RWPE2 (cell line): ENCODE results near the gene GDAP2.

Experiments used
- ATAC-seq: fragments of 200-7000 bp; cut with Tn5 transposase; 3 replicates; pipeline ENCODE4 v1.9.1; 2021; ENCODE audit warnings: low read depth
- DNase-seq: peaks from one replicate; pipeline ENCODE4 v3.0.0-alpha.2; 2020; ENCODE audit warnings: low spot score
- H3K27ac ChIP-seq: fragments of 450-650 bp; 2 replicates; pipeline ENCODE4 v1.5.1; 2017; ENCODE audit warnings: mild to moderate bottlenecking; ENCODE audit not compliant: poor library complexity, severe bottlenecking
- H3K27me3 ChIP-seq: fragments of 250-450 bp; sonication (Bioruptor Pico); 2 replicates; pipeline ENCODE4 v1.5.1; 2021; ENCODE audit warnings: mild to moderate bottlenecking, moderate library complexity; ENCODE audit not compliant: insufficient read depth, poor library complexity, severe bottlenecking
- H3K36me3 ChIP-seq: fragments of 250-450 bp; sonication (Bioruptor Pico); 2 replicates; pipeline ENCODE4 v1.5.1; 2020; ENCODE audit warnings: low read depth, mild to moderate bottlenecking, moderate library complexity
- H3K4me1 ChIP-seq: fragments of 250-450 bp; sonication (Bioruptor Pico); 2 replicates; pipeline ENCODE4 v1.5.1; 2021; ENCODE audit warnings: mild to moderate bottlenecking, moderate library complexity; ENCODE audit not compliant: insufficient read depth, poor library complexity, severe bottlenecking
- H3K4me3 ChIP-seq: fragments of 250-450 bp; sonication (Bioruptor Pico); 2 replicates; pipeline ENCODE4 v1.5.1; 2021; ENCODE audit warnings: mild to moderate bottlenecking, moderate library complexity; ENCODE audit not compliant: severe bottlenecking
- H3K9me3 ChIP-seq: fragments of 250-450 bp; sonication (Bioruptor Pico); 2 replicates; pipeline ENCODE4 v1.5.1; 2021; ENCODE audit warnings: mild to moderate bottlenecking, moderate library complexity; ENCODE audit not compliant: severe bottlenecking
- TF ChIP-seq, protein P1 (sequence below): fragments of 450-650 bp; IDR thresholded peaks from one replicate; pipeline ENCODE4 v1.5.1; 2017; ENCODE audit warnings: mild to moderate bottlenecking, moderate library complexity; ENCODE audit not compliant: poor library complexity, severe bottlenecking

Gene GDAP2

DNA sequence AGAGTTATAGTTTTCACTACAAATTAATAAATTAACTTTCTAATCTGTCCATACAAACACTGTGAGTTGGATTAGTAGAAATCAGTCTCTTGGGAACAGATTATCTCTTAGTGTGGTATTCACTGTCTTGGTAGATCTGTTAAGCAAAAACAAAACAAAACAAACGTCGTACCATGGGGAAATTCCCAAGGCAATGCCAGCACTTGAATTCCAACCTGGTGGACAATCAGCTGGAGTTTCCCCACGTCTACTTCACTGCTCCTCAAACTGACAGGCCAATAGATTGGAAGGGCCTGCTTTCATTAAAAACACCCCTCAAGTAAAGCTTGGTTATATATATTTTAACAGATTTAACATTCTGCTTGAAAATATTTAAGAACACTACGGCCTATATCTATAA is 31.9 kb downstream of the GDAP2 start:
- TF ChIP-seq, protein P1, sequence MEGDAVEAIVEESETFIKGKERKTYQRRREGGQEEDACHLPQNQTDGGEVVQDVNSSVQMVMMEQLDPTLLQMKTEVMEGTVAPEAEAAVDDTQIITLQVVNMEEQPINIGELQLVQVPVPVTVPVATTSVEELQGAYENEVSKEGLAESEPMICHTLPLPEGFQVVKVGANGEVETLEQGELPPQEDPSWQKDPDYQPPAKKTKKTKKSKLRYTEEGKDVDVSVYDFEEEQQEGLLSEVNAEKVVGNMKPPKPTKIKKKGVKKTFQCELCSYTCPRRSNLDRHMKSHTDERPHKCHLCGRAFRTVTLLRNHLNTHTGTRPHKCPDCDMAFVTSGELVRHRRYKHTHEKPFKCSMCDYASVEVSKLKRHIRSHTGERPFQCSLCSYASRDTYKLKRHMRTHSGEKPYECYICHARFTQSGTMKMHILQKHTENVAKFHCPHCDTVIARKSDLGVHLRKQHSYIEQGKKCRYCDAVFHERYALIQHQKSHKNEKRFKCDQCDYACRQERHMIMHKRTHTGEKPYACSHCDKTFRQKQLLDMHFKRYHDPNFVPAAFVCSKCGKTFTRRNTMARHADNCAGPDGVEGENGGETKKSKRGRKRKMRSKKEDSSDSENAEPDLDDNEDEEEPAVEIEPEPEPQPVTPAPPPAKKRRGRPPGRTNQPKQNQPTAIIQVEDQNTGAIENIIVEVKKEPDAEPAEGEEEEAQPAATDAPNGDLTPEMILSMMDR = no peak
- H3K4me1 ChIP-seq = no peaks in the 10 kb centered on the region
- no peak overlapping the region for H3K4me3 ChIP-seq
- no peaks in the 10 kb centered on the region for H3K27me3 ChIP-seq
- peaks cover 51% of the 10 kb centered on the region for H3K36me3 ChIP-seq
- DNase-seq = no peak
- H3K9me3 ChIP-seq = no peaks in the 10 kb centered on the region
- no peak for ATAC-seq
- H3K27ac ChIP-seq = no peak overlapping the region

DNA sequence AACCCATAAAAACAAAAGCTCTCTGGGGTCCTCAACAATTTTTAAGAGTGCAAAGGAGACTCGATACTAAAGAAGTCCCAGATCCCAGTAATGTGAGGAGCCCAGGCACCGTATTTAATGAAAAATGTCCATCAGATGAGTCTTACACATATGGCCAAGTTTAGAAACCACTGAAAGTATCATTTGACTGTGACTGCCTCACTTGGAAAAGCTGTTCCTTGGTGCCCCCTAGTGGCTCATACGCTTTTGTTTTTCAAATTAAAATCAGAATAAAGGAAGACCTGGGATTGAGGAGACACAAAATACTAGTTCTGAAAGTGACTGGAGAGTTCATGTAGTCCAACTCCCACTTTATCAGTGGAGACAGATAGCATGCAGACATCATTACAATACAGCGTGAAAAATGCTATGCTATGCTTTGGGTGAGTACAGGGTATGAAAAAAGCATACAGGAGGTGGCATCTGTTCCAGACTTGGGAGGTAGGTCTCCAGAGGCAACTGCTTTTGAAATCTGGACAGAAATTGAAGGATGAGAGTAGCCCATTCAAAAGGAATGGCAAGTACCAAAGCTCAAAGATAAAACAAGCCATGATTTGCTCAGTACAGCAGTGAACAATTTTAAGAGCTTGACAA is 33.8 kb downstream of the GDAP2 start:
- Histone ChIP-seq H3K27me3 (no peaks in the 10 kb centered on the region), H3K27ac (no peak overlapping the region), H3K36me3 (peaks cover 51% of the 10 kb centered on the region), H3K9me3 (no peaks in the 10 kb centered on the region), H3K4me3 (no peak overlapping the region), H3K4me1 (no peaks in the 10 kb centered on the region)
- TF ChIP-seq, protein P1 = peak; percentile 91
- ATAC-seq (peak; percentile 53; the same call in 2 of the 3 replicates), DNase-seq (no peak)

DNA sequence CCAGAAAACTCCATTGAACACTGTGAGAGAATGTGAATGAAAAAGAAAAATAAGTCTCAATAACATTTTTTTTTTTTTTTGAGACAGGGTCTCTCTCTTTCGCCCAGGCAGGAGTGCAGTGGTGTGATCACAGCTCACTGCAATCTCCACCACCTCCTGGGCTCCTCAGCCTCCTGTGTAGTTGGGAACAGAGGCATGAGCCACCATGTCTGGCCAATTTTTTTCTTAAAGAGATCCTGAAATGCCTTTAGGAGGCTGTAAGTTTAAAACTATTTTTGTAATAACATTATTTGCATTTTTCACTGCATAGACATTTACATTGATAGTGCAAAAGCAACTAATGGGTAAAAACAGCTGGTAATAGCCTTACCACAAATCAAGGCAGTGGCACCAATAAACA is 35.3 kb downstream of the GDAP2 start:
- Histone ChIP-seq H3K4me1 (no peaks in the 10 kb centered on the region), H3K27me3 (no peaks in the 10 kb centered on the region), H3K4me3 (no peak overlapping the region), H3K27ac (no peak overlapping the region), H3K36me3 (peaks cover 49% of the 10 kb centered on the region), H3K9me3 (no peaks in the 10 kb centered on the region)
- TF ChIP-seq, protein P1 = no peak
- ATAC-seq = no peak
- no peak for DNase-seq

DNA sequence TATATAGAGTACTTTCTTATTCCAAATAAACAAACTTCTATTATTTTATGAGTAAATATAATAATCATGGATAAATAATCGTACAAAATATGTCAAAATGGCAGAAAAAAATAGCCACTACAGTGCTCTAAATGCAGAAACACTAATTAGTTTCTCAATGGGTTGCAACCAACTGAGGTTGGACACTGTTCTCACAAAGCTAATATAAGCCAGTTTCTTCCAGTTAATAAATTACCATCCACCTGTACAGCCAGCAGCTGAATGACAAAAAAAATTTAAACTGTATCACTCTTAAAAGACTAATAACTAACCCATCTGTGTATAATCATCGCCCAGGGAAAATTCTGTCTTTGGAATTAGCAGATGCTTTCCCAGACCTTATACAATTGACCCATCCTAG is 36.9 kb downstream of the GDAP2 start:
- H3K36me3 ChIP-seq = peaks cover 41% of the 10 kb centered on the region
- H3K27ac ChIP-seq = no peak overlapping the region
- DNase-seq (no peak), ATAC-seq (no peak)
- TF ChIP-seq, protein P1 = no peak
- no peaks in the 10 kb centered on the region for H3K9me3 ChIP-seq
- no peaks in the 10 kb centered on the region for H3K4me1 ChIP-seq
- H3K27me3 ChIP-seq = no peaks in the 10 kb centered on the region
- H3K4me3 ChIP-seq = no peak overlapping the region

DNA sequence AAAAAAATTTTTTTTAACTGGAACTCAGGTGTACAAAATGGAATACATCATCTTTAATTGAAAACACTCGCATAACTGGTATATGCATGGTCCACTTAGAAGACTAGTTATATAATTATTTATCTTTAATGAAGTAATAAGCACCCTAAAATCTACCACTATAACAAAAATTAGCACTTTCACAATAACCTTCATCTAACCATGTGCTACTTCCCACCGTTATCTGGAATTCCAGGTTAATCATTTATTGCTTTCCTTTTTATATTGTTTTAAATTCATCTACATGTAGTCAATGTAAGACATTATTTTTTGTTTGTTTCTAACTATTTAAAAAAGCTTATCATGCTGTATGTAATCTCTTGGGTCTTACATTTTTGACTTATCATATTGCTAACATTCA is 39.0 kb downstream of the GDAP2 start:
- TF ChIP-seq, protein P1 = no peak
- Histone ChIP-seq H3K4me3 (no peak overlapping the region), H3K36me3 (peaks cover 41% of the 10 kb centered on the region), H3K9me3 (no peaks in the 10 kb centered on the region), H3K27me3 (no peaks in the 10 kb centered on the region), H3K27ac (no peak overlapping the region), H3K4me1 (peaks cover 10% of the 10 kb centered on the region)
- ATAC-seq (no peak), DNase-seq (no peak)
